ENCODE results near the gene DDX3X. TPM values are rescaled to one million over a fixed set of nuclear protein-coding genes. Genes with fewer than 3 reads are reported as not detected.

Gene DDX3X
- total and polyA plus RNA-seq, 2 experiments from 2014 or later, result 68.1 to 239 TPM

GRCh38 chrX:41289095-41289494 lies 44.9 kb upstream of the DDX3X start:
- H3K4me1 ChIP-seq (ENCODE audit: insufficient read depth), result peaks cover 9% of the 10 kb centered on the region; the same call in 1 of the 2 replicates
- H3K4me2 ChIP-seq, result no peak overlapping the region
- Mint-ChIP-seq H3K27ac (no peak overlapping the region), H3K9me3 (peaks cover 4% of the 10 kb centered on the region; the same call in 2 of the 3 replicates), H3K4me3 (no peak overlapping the region), H3K36me3 (ENCODE audit: low read depth) (no peaks in the 10 kb centered on the region; the same call in 2 of the 3 replicates), H3K4me1 (peaks cover 18% of the 10 kb centered on the region), H3K27me3 (ENCODE audit: insufficient read depth, low read depth, poor library complexity) (peaks cover 5% of the 10 kb centered on the region)
- H3K27ac ChIP-seq (ENCODE audit: low read depth), result no peak overlapping the region
- ATAC-seq, result no peak
- no peaks in the 10 kb centered on the region for H3K79me2 ChIP-seq (replicated peaks; ENCODE audit: insufficient read depth)
- no peak overlapping the region for H2AFZ ChIP-seq
- no peaks in the 10 kb centered on the region for H3K36me3 ChIP-seq (ENCODE audit: insufficient read depth)
- no peak for TF ChIP-seq ZNF114 (CRISPR knock-in tag; IDR thresholded peaks at IDR 0.05)
- TF ChIP-seq POLR2AphosphoS5 (IDR thresholded peaks at IDR 0.05; ENCODE audit: low read depth), result no peak
- TF ChIP-seq REST (IDR thresholded peaks at IDR 0.05; ENCODE audit: unreplicated experiment), result no peak
- TF ChIP-seq EZH2 (IDR thresholded peaks at IDR 0.05; ENCODE audit: low read depth, unreplicated experiment), result no peak
- H4K20me1 ChIP-seq (replicated peaks; ENCODE audit: insufficient read depth), result no peaks in the 10 kb centered on the region
- H3K9me2 ChIP-seq (ENCODE audit: insufficient read depth), result no peaks in the 10 kb centered on the region
- DNase-seq (ENCODE audit: low spot score), result no peak
- no peaks in the 10 kb centered on the region for H3F3A ChIP-seq (replicated peaks; ENCODE audit: low read depth)
- H3K4me3 ChIP-seq, result no peak overlapping the region
- no peaks in the 10 kb centered on the region for H3K27me3 ChIP-seq (ENCODE audit: insufficient read depth)

- H3K4me1 Mint-ChIP-seq, result peaks cover 18% of the 10 kb centered on the region
- peak overlapping the region; percentile 45; the same call in 1 of the 3 replicates for H3K4me3 Mint-ChIP-seq
- Histone ChIP-seq H2AFZ (peak overlapping the region; percentile 69; the same call in 1 of the 2 replicates), H3K9me2 (ENCODE audit: insufficient read depth) (no peaks in the 10 kb centered on the region), H3K4me1 (ENCODE audit: insufficient read depth) (peaks cover 9% of the 10 kb centered on the region; the same call in 1 of the 2 replicates), H3K4me2 (peak overlapping the region; percentile 48; the same call in 1 of the 2 replicates), H3K27me3 (ENCODE audit: insufficient read depth) (no peaks in the 10 kb centered on the region), H3K79me2 (replicated peaks; ENCODE audit: insufficient read depth) (no peaks in the 10 kb centered on the region), H3F3A (replicated peaks; ENCODE audit: low read depth) (no peaks in the 10 kb centered on the region), H3K27ac (ENCODE audit: low read depth) (peak overlapping the region; percentile 86), H3K36me3 (ENCODE audit: insufficient read depth) (no peaks in the 10 kb centered on the region), H4K20me1 (replicated peaks; ENCODE audit: insufficient read depth) (no peaks in the 10 kb centered on the region), H3K4me3 (no peak overlapping the region)
- peak overlapping the region; percentile 93 for H3K27ac Mint-ChIP-seq
- H3K27me3 Mint-ChIP-seq (ENCODE audit: insufficient read depth, low read depth, poor library complexity), result peaks cover 5% of the 10 kb centered on the region
- ATAC-seq (peak; percentile 69), DNase-seq (ENCODE audit: low spot score) (peak; percentile 27)
- no peaks in the 10 kb centered on the region; the same call in 2 of the 3 replicates for H3K36me3 Mint-ChIP-seq (ENCODE audit: low read depth)
- peaks cover 4% of the 10 kb centered on the region; the same call in 2 of the 3 replicates for H3K9me3 Mint-ChIP-seq
- no peak for TF ChIP-seq CTCF (conservative IDR thresholded peaks at IDR 0.05; ENCODE audit: low read depth in 2 of 2)
- no peak for TF ChIP-seq JUNB (IDR thresholded peaks at IDR 0.05; ENCODE audit: unreplicated experiment)
- TF ChIP-seq ZNF331 (CRISPR knock-in tag; IDR thresholded peaks at IDR 0.05; ENCODE audit: low read depth), result no peak
- no peak for TF ChIP-seq ZNF462 (CRISPR knock-in tag; IDR thresholded peaks at IDR 0.05)
- no peak for TF ChIP-seq EZH2phosphoT487 (IDR thresholded peaks at IDR 0.05; ENCODE audit: unreplicated experiment)
- TF ChIP-seq NANOG (IDR thresholded peaks at IDR 0.05; ENCODE audit: borderline replicate concordance), result no peak
- TF ChIP-seq CREB1 (CRISPR knock-in tag; IDR thresholded peaks at IDR 0.05; ENCODE audit: low read depth), result no peak
- TF ChIP-seq EZH2 (IDR thresholded peaks at IDR 0.05; ENCODE audit: low read depth, unreplicated experiment), result no peak
Observed at GRCh38 chrX:41291309-41291708, 42.7 kb upstream of the DDX3X start.

Measured in GM23338 (cell line).